Caco-2 (cell line): ENCODE data around the gene TMEM89. TPM values are rescaled to one million over a fixed set of nuclear protein-coding genes. Genes with fewer than 3 reads are reported as not detected.

Experiments
- BruUV-seq: library from RNA; stranded (reverse); fragments of 400-500 nt; replicated peaks from 2 replicates; lab custom pipeline; 2021; lab: Mats Ljungman, UMichigan
- CTCF ChIA-PET: fragments of 300-600 bp; sonication (Branson Sonifier 250); formaldehyde crosslinking; loops from one replicate; lab custom pipeline; 2022; ENCODE audit warnings: antibody characterized with exemption; lab: Charles Lee
- POLR2A ChIA-PET: fragments of 300-600 bp; sonication (Branson Sonifier 250); formaldehyde crosslinking; loops from one replicate; lab custom pipeline; 2022; ENCODE audit warnings: antibody characterized with exemption; lab: Charles Lee
- DNase-seq, 2 experiments: peaks; one replicate each; pipeline versions ENCODE4 v3.0.0 to v3.0.0-alpha.2; 2020 to 2022
- H3K27me3 ChIP-seq: replicated peaks from 2 replicates; pipeline ENCODE4 v1.6.0; 2011; ENCODE audit warnings: low read length; ENCODE audit not compliant: control insufficient read depth, insufficient read depth
- H3K36me3 ChIP-seq: 2 replicates; pipeline ENCODE4 v1.5.1; 2011; ENCODE audit warnings: low read length; ENCODE audit not compliant: control insufficient read depth, insufficient read depth
- H3K4me1 ChIP-seq: fragments of 250-450 bp; sonication (Bioruptor Pico); 2 replicates; pipeline ENCODE4 v1.5.1; 2020; ENCODE audit warnings: mild to moderate bottlenecking
- H3K4me3 ChIP-seq: 2 replicates; pipeline ENCODE4 v1.5.1; 2011; ENCODE audit warnings: low read depth, mild to moderate bottlenecking, control low read depth, low read length
- H3K9me3 ChIP-seq: fragments of 250-450 bp; sonication (Bioruptor Pico); 2 replicates; pipeline ENCODE4 v1.5.1; 2020; ENCODE audit warnings: mild to moderate bottlenecking, moderate library complexity
- H3K27ac Mint-ChIP-seq: one replicate; pipeline ENCODE4 v1.8.0; 2022; ENCODE audit warnings: mixed read lengths; ENCODE audit not compliant: unreplicated experiment
- H3K27me3 Mint-ChIP-seq: one replicate; pipeline ENCODE4 v1.8.0; 2022; ENCODE audit warnings: mixed read lengths; ENCODE audit not compliant: insufficient read depth, unreplicated experiment
- H3K36me3 Mint-ChIP-seq: one replicate; pipeline ENCODE4 v1.8.0; 2022; ENCODE audit warnings: mild to moderate bottlenecking, mixed read lengths; ENCODE audit not compliant: insufficient read depth, unreplicated experiment
- H3K4me1 Mint-ChIP-seq: one replicate; pipeline ENCODE4 v1.8.0; 2022; ENCODE audit warnings: low read depth, mixed read lengths; ENCODE audit not compliant: unreplicated experiment
- H3K4me3 Mint-ChIP-seq: one replicate; pipeline ENCODE4 v1.8.0; 2022; ENCODE audit warnings: mild to moderate bottlenecking, moderate library complexity, mixed read lengths; ENCODE audit not compliant: unreplicated experiment
- H3K9me3 Mint-ChIP-seq: one replicate; pipeline ENCODE4 v1.8.0; 2022; ENCODE audit warnings: mixed read lengths; ENCODE audit not compliant: unreplicated experiment
- CTCF ChIP-seq, 2 experiments: fragments of 200-600 bp in 1 of 2; IDR thresholded peaks; 1 replicate in 1 of 2; 2 replicates in 1 of 2; pipeline versions ENCODE4 v1.5.1 to v1.8.0; 2011 to 2022; ENCODE audit warnings: antibody characterized with exemption in 1 of 2, control low read depth in 1 of 2, inconsistent platforms in 1 of 2, low read depth in 1 of 2, low read length in 1 of 2, mild to moderate bottlenecking in 1 of 2, moderate library complexity in 1 of 2; ENCODE audit not compliant: insufficient read depth in 1 of 2, severe bottlenecking in 1 of 2, unreplicated experiment in 1 of 2
- intact Hi-C: fragments of 100-400 bp; cut with micrococcal nuclease; formaldehyde crosslinking; loops from one replicate; pipeline ENCODE4 v1.10.0; 2022; ENCODE audit not compliant: unreplicated experiment
- total RNA-seq: library from RNA; stranded (reverse); gene quantifications from 2 replicates; pipeline ENCODE4 v1.2.3, GENCODE V29; 2022

TMEM89 gene
- total RNA-seq, 1 experiment from 2014 or later: not detected

GRCh38 chr3:48593337-48593736 lies 28.2 kb downstream of the TMEM89 start:
- Histone ChIP-seq H3K27me3 (no peaks in the 10 kb centered on the region), H3K4me1 (peaks cover 8% of the 10 kb centered on the region; the same call in 1 of the 2 replicates), H3K4me3 (no peak overlapping the region), H3K36me3 (no peaks in the 10 kb centered on the region), H3K9me3 (no peaks in the 10 kb centered on the region)
- H3K36me3 Mint-ChIP-seq: peaks cover 11% of the 10 kb centered on the region
- DNase-seq: no peak
- intact Hi-C loops: no loop called here
- no peaks in the 10 kb centered on the region for H3K9me3 Mint-ChIP-seq
- H3K27me3 Mint-ChIP-seq: no peaks in the 10 kb centered on the region
- no peak overlapping the region for H3K27ac Mint-ChIP-seq
- POLR2A ChIA-PET: no interaction called here
- BruUV-seq: no TSS peak
- H3K4me1 Mint-ChIP-seq: peaks cover 15% of the 10 kb centered on the region
- no peak for TF ChIP-seq CTCF (IDR thresholded peaks at IDR 0.05; ENCODE audit: insufficient read depth in 1 of 2, low read depth in 1 of 2, low read length in 1 of 2, severe bottlenecking in 1 of 2, unreplicated experiment in 1 of 2)
- CTCF ChIA-PET: no interaction called here
- no peak overlapping the region for H3K4me3 Mint-ChIP-seq

GRCh38 chr3:48592519-48593087 lies 29.0 kb downstream of the TMEM89 start:
- Mint-ChIP-seq H3K27me3 (no peaks in the 10 kb centered on the region), H3K27ac (no peak overlapping the region), H3K9me3 (no peaks in the 10 kb centered on the region), H3K4me3 (no peak overlapping the region), H3K4me1 (peaks cover 15% of the 10 kb centered on the region), H3K36me3 (peaks cover 11% of the 10 kb centered on the region)
- Histone ChIP-seq H3K4me1 (peaks cover 8% of the 10 kb centered on the region; the same call in 1 of the 2 replicates), H3K9me3 (no peaks in the 10 kb centered on the region), H3K4me3 (no peak overlapping the region), H3K36me3 (no peaks in the 10 kb centered on the region), H3K27me3 (no peaks in the 10 kb centered on the region)
- BruUV-seq: no TSS peak
- intact Hi-C loops: no loop called here
- no peak for TF ChIP-seq CTCF (IDR thresholded peaks at IDR 0.05; ENCODE audit: insufficient read depth in 1 of 2, low read depth in 1 of 2, low read length in 1 of 2, severe bottlenecking in 1 of 2, unreplicated experiment in 1 of 2)
- DNase-seq: no peak
- POLR2A ChIA-PET: no interaction called here
- CTCF ChIA-PET: no interaction called here

- no peaks in the 10 kb centered on the region for H3K9me3 Mint-ChIP-seq
- BruUV-seq: no TSS peak
- peaks cover 11% of the 10 kb centered on the region for H3K36me3 Mint-ChIP-seq
- Histone ChIP-seq H3K36me3 (no peaks in the 10 kb centered on the region), H3K4me3 (no peak overlapping the region), H3K4me1 (peaks cover 8% of the 10 kb centered on the region; the same call in 1 of the 2 replicates), H3K27me3 (no peaks in the 10 kb centered on the region), H3K9me3 (no peaks in the 10 kb centered on the region)
- no peak for DNase-seq
- ChIA-PET POLR2A (no interaction called here), CTCF (no interaction called here)
- no peak overlapping the region for H3K27ac Mint-ChIP-seq
- no peak for TF ChIP-seq CTCF (IDR thresholded peaks at IDR 0.05; ENCODE audit: insufficient read depth in 1 of 2, low read depth in 1 of 2, low read length in 1 of 2, severe bottlenecking in 1 of 2, unreplicated experiment in 1 of 2)
- no peaks in the 10 kb centered on the region for H3K27me3 Mint-ChIP-seq
- peaks cover 15% of the 10 kb centered on the region for H3K4me1 Mint-ChIP-seq
- H3K4me3 Mint-ChIP-seq: no peak overlapping the region
- intact Hi-C loops: no loop called here
These were observed 29.6 kb downstream of the TMEM89 start for GRCh38 chr3:48591886-48592518.
